H9 (cell line): ENCODE data around the gene TOPORS. TPM values are rescaled to one million over a fixed set of nuclear protein-coding genes. Genes with fewer than 3 reads are reported as not detected.
"Not testable (repeated sequence)": the region's sequence is repeated elsewhere in the genome, so short reads cannot be mapped to it uniquely, and the experiment has no call there.

ENCODE experiments used
- DNase-seq: peaks from one replicate; pipeline ENCODE4 v3.0.0-alpha.2; 2017
- H2AFZ ChIP-seq: one replicate; pipeline ENCODE4 v1.6.1; 2013; ENCODE audit warnings: mild to moderate bottlenecking, low read length, control low read depth, moderate library complexity
- H2AK5ac ChIP-seq: 2 replicates; pipeline ENCODE4 v1.6.1; 2013; ENCODE audit warnings: low read length, control low read depth, mixed read lengths; ENCODE audit not compliant: insufficient read length
- H2BK120ac ChIP-seq: one replicate; pipeline ENCODE4 v1.6.1; 2013; ENCODE audit warnings: low read depth, mild to moderate bottlenecking, low read length, control low read depth, inconsistent platforms; ENCODE audit not compliant: poor library complexity, severe bottlenecking
- H2BK12ac ChIP-seq: 2 replicates; pipeline ENCODE4 v1.6.1; 2013; ENCODE audit warnings: low read length, control low read depth, mixed read lengths, low read depth; ENCODE audit not compliant: insufficient read length
- H2BK15ac ChIP-seq: 2 replicates; pipeline ENCODE4 v1.6.1; 2013; ENCODE audit warnings: low read depth, low read length, control low read depth
- H2BK20ac ChIP-seq: one replicate; pipeline ENCODE4 v1.6.1; 2013; ENCODE audit warnings: low read depth, mild to moderate bottlenecking, low read length, control low read depth, inconsistent platforms; ENCODE audit not compliant: poor library complexity, severe bottlenecking
- H2BK5ac ChIP-seq: 2 replicates; pipeline ENCODE4 v1.6.1; 2013; ENCODE audit warnings: low read length, control low read depth, mixed read lengths; ENCODE audit not compliant: insufficient read length
- H3K14ac ChIP-seq: 2 replicates; pipeline ENCODE4 v1.6.1; 2013; ENCODE audit warnings: low read length, control low read depth; ENCODE audit not compliant: insufficient read depth
- H3K18ac ChIP-seq: 2 replicates; pipeline ENCODE4 v1.6.1; 2013; ENCODE audit warnings: low read depth, mild to moderate bottlenecking, mixed read lengths, low read length, control low read depth; ENCODE audit not compliant: insufficient read length
- H3K23ac ChIP-seq: 2 replicates; pipeline ENCODE4 v1.6.1; 2013; ENCODE audit warnings: low read length, control low read depth, mixed read lengths, low read depth; ENCODE audit not compliant: insufficient read length
- H3K23me2 ChIP-seq: 2 replicates; pipeline ENCODE4 v1.6.1; 2013; ENCODE audit warnings: low read depth, mild to moderate bottlenecking, mixed read lengths, low read length, control low read depth; ENCODE audit not compliant: insufficient read length, poor library complexity, severe bottlenecking
- H3K27ac ChIP-seq: 2 replicates; pipeline ENCODE4 v1.5.1; 2013; ENCODE audit warnings: low read length, control low read depth, mixed read lengths, low read depth; ENCODE audit not compliant: insufficient read length
- H3K27me3 ChIP-seq: 2 replicates; pipeline ENCODE4 v1.6.1; 2013; ENCODE audit warnings: low read length, control low read depth, inconsistent platforms; ENCODE audit not compliant: insufficient read depth
- H3K4ac ChIP-seq: 2 replicates; pipeline ENCODE4 v1.6.1; 2013; ENCODE audit warnings: low read depth, mild to moderate bottlenecking, control low read depth, inconsistent platforms, low read length, moderate library complexity
- H3K4me1 ChIP-seq: 2 replicates; pipeline ENCODE4 v1.6.1; 2013; ENCODE audit warnings: low read length, control low read depth, inconsistent platforms; ENCODE audit not compliant: insufficient read depth
- H3K4me2 ChIP-seq: 2 replicates; pipeline ENCODE4 v1.6.1; 2013; ENCODE audit warnings: low read length, control low read depth, mixed read lengths; ENCODE audit not compliant: insufficient read length, insufficient read depth
- H3K56ac ChIP-seq: 2 replicates; pipeline ENCODE4 v1.6.1; 2013; ENCODE audit warnings: low read depth, mild to moderate bottlenecking, mixed read lengths, low read length, control low read depth; ENCODE audit not compliant: insufficient read length
- H3K79me1 ChIP-seq: 2 replicates; pipeline ENCODE4 v1.6.1; 2013; ENCODE audit warnings: low read depth, mild to moderate bottlenecking, moderate library complexity, low read length, control low read depth, inconsistent platforms; ENCODE audit not compliant: insufficient read depth, poor library complexity, severe bottlenecking
- H3K79me2 ChIP-seq: 2 replicates; pipeline ENCODE4 v1.6.1; 2013; ENCODE audit warnings: low read length, control low read depth, inconsistent platforms; ENCODE audit not compliant: insufficient read depth
- H3K9ac ChIP-seq: 2 replicates; pipeline ENCODE4 v1.6.1; 2013; ENCODE audit warnings: low read length, control low read depth, mixed read lengths; ENCODE audit not compliant: insufficient read length; ENCODE audit errors: extremely low read depth
- H3K9me3 ChIP-seq: one replicate; pipeline ENCODE4 v1.6.1; 2013; ENCODE audit warnings: low read depth, low read length, inconsistent platforms; ENCODE audit not compliant: control insufficient read depth
- H3T11ph ChIP-seq: one replicate; pipeline ENCODE4 v1.6.1; 2013; ENCODE audit warnings: mild to moderate bottlenecking, low read length, control low read depth, inconsistent platforms
- H4K20me1 ChIP-seq: one replicate; pipeline ENCODE4 v1.6.1; 2013; ENCODE audit not compliant: control insufficient read depth, insufficient read length, insufficient read depth
- H4K5ac ChIP-seq: 2 replicates; pipeline ENCODE4 v1.6.1; 2013; ENCODE audit warnings: low read depth, mild to moderate bottlenecking, mixed read lengths, low read length, control low read depth; ENCODE audit not compliant: insufficient read length
- H4K8ac ChIP-seq: replicated peaks from 2 replicates; pipeline ENCODE4 v1.6.1; 2013; ENCODE audit warnings: low read length, control low read depth, mixed read lengths, low read depth; ENCODE audit not compliant: insufficient read length
- H4K91ac ChIP-seq: 2 replicates; pipeline ENCODE4 v1.6.1; 2013; ENCODE audit warnings: low read depth, mild to moderate bottlenecking, moderate library complexity, mixed read lengths, low read length, control low read depth; ENCODE audit not compliant: insufficient read length
- H3K27ac Mint-ChIP-seq, 3 experiments: 2 replicates in 2 of 3; 3 replicates in 1 of 3; pipeline ENCODE4 v1.8.0; 2020 to 2021; ENCODE audit warnings: mixed read lengths in 3 of 3, mild to moderate bottlenecking in 1 of 3, moderate library complexity in 1 of 3
- H3K27me3 Mint-ChIP-seq: 2 replicates; pipeline ENCODE4 v1.8.0; 2021; ENCODE audit warnings: low read depth, mild to moderate bottlenecking, moderate library complexity, mixed read lengths
- H3K36me3 Mint-ChIP-seq, 3 experiments: 2 replicates in 2 of 3; 3 replicates in 1 of 3; pipeline ENCODE4 v1.8.0; 2020 to 2021; ENCODE audit warnings: low read depth in 3 of 3, mixed read lengths in 3 of 3; ENCODE audit not compliant: insufficient read depth in 1 of 3
- H3K4me1 Mint-ChIP-seq, 2 experiments: 2 replicates each; pipeline ENCODE4 v1.8.0; 2020; ENCODE audit warnings: mixed read lengths in 2 of 2
- H3K4me3 Mint-ChIP-seq, 2 experiments: 2 replicates in 1 of 2; 3 replicates in 1 of 2; pipeline ENCODE4 v1.8.0; 2020 to 2021; ENCODE audit warnings: mild to moderate bottlenecking in 2 of 2, mixed read lengths in 2 of 2, moderate library complexity in 1 of 2
- H3K9me3 Mint-ChIP-seq, 2 experiments: 2 replicates in 1 of 2; 3 replicates in 1 of 2; pipeline ENCODE4 v1.8.0; 2020; ENCODE audit warnings: mild to moderate bottlenecking in 2 of 2, mixed read lengths in 2 of 2, moderate library complexity in 1 of 2
- CTCF ChIP-seq: fragments of 200-600 bp; sonication (generic); conservative IDR thresholded peaks from 3 replicates; pipeline ENCODE4 v1.8.0; 2021; ENCODE audit warnings: antibody characterized with exemption, mild to moderate bottlenecking
- WGBS: extraction: QIAGEN DNeasy Blood & Tissue Kit; methylation state at CpG from one replicate; pipeline ENCODE4 v1.1.7; 2013; ENCODE audit warnings: missing lambda C conversion rate, low lambda C conversion rate, mixed read lengths; ENCODE audit not compliant: insufficient read length; ENCODE audit errors: extremely low coverage; 5-methylcytosine and 5-hydroxymethylcytosine counted together
- total RNA-seq: library from RNA; stranded (reverse); gene quantifications from 2 replicates; pipeline ENCODE4 v1.2.1, GENCODE V29; 2021

The TOPORS gene
- total RNA-seq, 1 experiment from 2014 or later = 31.9 TPM

GRCh38 chr9:32550150-32550561 is 2.2 kb downstream of the TOPORS start:
- peak overlapping the region; percentile 8; the same call in 1 of the 2 replicates for H3K4ac ChIP-seq
- H3K27ac ChIP-seq = peak overlapping the region; percentile 17
- no peak overlapping the region for H2BK120ac ChIP-seq
- H3T11ph ChIP-seq = no peak overlapping the region
- peak overlapping the region; percentile 16 for H3K18ac ChIP-seq
- H3K9me3 ChIP-seq = no peaks in the 10 kb centered on the region
- no peak overlapping the region for H3K23ac ChIP-seq
- peak overlapping the region; percentile 94 for H3K9ac ChIP-seq
- H2AK5ac ChIP-seq = no peak overlapping the region
- peak overlapping the region; percentile 55 for H3K14ac ChIP-seq
- no peak overlapping the region for H2BK5ac ChIP-seq
- peaks cover 14 to 28% of the 10 kb centered on the region in 2 experiments for H3K4me1 Mint-ChIP-seq
- H3K27me3 ChIP-seq = no peaks in the 10 kb centered on the region
- no peaks in the 10 kb centered on the region for H3K23me2 ChIP-seq
- no peaks in the 10 kb centered on the region for H3K79me1 ChIP-seq
- H3K9me3 Mint-ChIP-seq = no peaks in the 10 kb centered on the region; a peak in 1 of 5 replicates
- H3K27ac Mint-ChIP-seq = peak overlapping the region; percentile 71 to 87 (median 87)
- H4K91ac ChIP-seq = no peak overlapping the region
- peaks cover 33% of the 10 kb centered on the region for H3K79me2 ChIP-seq
- DNase-seq = no peak
- H2BK20ac ChIP-seq = no peak overlapping the region
- H2BK15ac ChIP-seq = no peak overlapping the region
- no peaks in the 10 kb centered on the region for H4K20me1 ChIP-seq
- H3K56ac ChIP-seq = no peak overlapping the region
- no peak overlapping the region for H2BK12ac ChIP-seq
- H3K4me1 ChIP-seq = no peaks in the 10 kb centered on the region; the same call in 1 of the 2 replicates
- H3K36me3 Mint-ChIP-seq = peaks cover 17 to 32% (median 30%) of the 10 kb centered on the region in 3 experiments
- no peaks in the 10 kb centered on the region; the same call in 1 of the 2 replicates for H3K27me3 Mint-ChIP-seq
- no peak overlapping the region for H4K5ac ChIP-seq
- H3K4me3 Mint-ChIP-seq = peak overlapping the region; percentile 87 to 97
- peak overlapping the region; percentile 94 for H3K4me2 ChIP-seq
- no peak overlapping the region for H4K8ac ChIP-seq
- no peak overlapping the region for H2AFZ ChIP-seq
- 0 out of 3 replicates have a peak, but pooled peaks have one; percentile 16 for TF ChIP-seq CTCF
- WGBS = no CpG with 5 or more reads among the region's 10 CpGs

GRCh38 chr9:32548213-32548612 is 4.2 kb downstream of the TOPORS start:
- H3K27ac Mint-ChIP-seq, H3K9me3 ChIP-seq, H4K5ac ChIP-seq, H3K27me3 Mint-ChIP-seq, H3K18ac ChIP-seq, H2AK5ac ChIP-seq, H2AFZ ChIP-seq, H3K27ac ChIP-seq, H3K4me1 ChIP-seq, H2BK120ac ChIP-seq, H3K9ac ChIP-seq, H3K56ac ChIP-seq, H3K9me3 Mint-ChIP-seq, DNase-seq, H4K91ac ChIP-seq, H2BK12ac ChIP-seq, H3K14ac ChIP-seq, H3K23me2 ChIP-seq, H3K4me3 Mint-ChIP-seq, H3K79me1 ChIP-seq, H3K4ac ChIP-seq, H2BK15ac ChIP-seq, H2BK20ac ChIP-seq, H4K8ac ChIP-seq, H4K20me1 ChIP-seq, H3T11ph ChIP-seq, H2BK5ac ChIP-seq, H3K23ac ChIP-seq, H3K4me2 ChIP-seq, H3K27me3 ChIP-seq: not testable (repeated sequence)
- WGBS = no CpG with 5 or more reads among the region's 20 CpGs
- peaks cover 11 to 26% of the 10 kb centered on the region in 2 experiments for H3K4me1 Mint-ChIP-seq
- H3K79me2 ChIP-seq = peaks cover 35% of the 10 kb centered on the region
- peaks cover 28 to 41% (median 37%) of the 10 kb centered on the region in 3 experiments for H3K36me3 Mint-ChIP-seq
